HG02885 (cell line): ENCODE results near the gene TRUB2.
"Not testable (repeated sequence)": the region's sequence is repeated elsewhere in the genome, so short reads cannot be mapped to it uniquely, and the experiment has no call there.

ENCODE experiments used
- ATAC-seq: cut with Tn5 transposase; IDR thresholded peaks from one replicate; pipeline ENCODE4 v1.9.1; 2021; ENCODE audit warnings: mild to moderate bottlenecking; ENCODE audit not compliant: unreplicated experiment, poor library complexity

TRUB2 gene

DNA sequence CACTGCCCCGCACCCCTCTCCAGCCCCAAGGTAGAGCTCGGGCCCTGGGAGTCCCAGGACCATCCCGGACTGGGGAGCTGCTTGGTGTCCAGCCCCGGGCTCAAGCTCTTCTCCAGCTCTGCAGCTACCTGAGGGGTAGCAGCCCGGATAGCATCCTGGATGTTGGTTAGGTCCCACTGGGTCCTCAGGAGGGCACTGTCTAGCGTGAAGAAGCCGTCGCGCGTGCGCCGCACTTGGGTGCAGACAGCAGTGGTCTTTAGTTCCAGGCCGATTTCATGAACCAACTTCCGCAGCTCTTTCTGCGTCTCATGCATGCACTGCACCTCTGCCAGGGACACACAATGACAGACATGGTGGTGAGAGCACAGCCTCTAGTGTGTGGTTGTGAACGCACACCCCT lies 12.7 kb downstream of the TRUB2 start:
- ATAC-seq: no peak

DNA sequence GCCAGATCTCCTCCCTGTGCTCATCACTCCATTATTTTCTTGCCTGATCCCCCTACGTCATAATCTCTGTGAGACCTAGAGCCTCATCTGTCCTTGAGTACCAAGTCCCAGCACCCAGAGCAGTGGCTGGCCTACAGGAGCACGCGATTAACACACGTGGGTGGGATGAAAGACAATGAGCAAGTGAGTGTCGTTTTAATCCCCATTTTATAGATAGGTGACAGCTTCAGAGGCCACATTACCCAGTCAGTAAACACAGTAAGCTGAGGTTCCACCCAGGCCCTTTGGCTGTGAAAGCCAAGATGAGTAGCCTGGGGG lies 17.3 kb downstream of the TRUB2 start:
- no peak for ATAC-seq

DNA sequence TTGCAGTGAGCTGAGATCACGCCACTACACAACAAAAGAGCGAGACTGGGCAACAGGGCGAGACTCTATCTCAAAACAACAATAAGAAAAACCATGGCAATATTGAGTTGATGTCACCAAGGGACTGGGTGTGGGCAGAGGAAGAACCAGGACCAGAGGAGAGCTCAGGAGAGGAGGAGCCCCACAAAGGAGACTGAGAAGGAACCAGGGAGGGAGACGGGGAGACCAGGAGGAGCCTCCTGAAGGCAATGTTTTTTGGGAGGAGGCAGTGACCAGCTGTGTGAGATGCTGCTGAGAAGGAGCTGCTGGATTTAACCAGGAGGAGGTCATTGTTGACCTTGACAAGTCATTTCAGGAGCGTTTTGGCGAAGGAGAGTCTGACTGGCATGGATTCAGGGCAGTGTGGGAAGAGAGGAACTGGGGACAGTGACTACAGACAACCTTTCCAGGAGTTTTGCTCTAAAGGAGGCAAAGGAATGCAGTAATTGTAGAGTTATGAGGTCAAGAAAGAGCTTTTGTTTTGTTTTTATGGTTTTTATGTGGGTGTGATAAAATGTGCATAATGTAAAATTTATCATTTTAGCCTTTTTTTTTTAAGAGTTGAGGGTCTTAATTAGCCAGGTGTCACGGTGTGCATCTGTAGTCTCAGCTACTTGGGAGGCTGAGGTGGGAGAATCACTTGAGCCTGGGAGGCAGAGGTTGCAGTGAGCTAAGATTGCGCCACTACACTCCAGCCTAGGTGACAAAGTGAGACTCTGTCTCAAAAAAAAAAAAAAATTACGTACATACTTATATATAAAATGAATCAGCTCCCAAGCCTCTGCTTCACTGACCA lies 17.9 kb downstream of the TRUB2 start:
- no peak for ATAC-seq

DNA sequence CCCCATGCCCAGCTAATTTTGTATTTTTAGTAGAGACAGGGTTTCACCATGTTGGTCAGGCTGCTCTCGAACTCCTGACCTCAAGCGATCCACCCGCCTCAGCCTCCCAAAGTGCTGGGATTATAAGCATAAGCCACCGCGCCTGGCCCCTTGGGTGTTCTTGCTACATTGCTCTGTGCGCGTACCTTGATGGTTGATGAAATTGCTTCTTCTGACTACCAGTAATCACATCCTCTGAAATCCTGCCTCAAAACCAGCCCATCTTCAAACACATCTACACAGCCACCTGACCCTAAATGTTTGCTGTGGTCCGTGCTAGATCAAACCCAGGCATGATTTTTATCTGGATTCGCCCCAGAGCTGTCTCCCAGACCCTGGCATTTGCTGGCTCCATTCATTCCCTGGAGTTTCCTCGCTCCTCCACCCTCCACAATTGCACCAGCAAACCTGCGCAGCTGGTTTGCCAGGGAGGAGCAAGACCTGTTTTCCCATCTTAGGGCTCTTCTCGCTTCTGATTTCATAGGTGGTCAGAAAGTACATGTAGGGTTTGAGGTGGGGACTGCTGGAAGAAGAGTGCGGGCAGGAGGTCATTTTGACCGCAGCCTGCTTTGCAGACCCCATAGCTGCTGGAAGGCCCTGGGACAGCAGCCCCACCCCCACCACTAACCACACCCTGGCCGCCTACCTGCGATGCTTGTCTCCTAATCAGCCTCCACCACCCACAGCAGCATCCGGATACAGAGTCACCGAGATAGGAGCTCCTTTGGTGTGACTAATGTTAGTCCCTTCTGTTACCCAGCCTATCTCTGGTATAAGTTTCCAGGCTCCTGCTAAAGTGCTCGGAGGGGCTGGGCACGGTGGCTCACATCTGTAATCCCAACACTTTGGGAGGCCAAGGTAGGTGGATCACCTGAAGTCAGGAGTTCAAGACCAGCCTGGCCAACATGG lies 23.4 kb downstream of the TRUB2 start:
- no peak for ATAC-seq

DNA sequence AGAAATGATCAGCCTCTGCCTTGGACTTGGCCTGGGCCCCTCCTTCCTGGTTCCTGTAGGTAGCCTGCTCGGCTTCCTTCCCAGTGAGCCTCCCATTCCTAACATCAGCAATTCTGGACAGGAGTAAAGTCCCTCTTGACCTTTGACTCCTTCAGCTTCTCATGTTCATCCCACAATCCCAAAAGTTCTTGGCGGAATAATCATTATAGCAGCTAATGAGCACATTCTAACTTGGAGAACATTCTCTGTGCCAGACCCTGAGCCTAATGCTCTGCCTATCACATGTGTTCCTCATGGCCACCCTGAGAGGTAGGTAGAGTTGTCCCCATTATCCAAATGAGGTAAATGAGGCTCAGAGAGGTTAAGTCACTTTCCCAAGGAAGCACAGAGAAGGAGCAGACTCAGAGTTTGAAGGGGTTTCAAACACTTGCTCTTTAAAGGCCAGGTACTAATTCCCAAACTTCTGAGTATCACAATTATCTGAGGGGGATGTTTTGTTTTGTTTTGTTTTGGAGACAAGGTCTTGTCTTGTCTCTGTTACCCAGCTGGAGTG lies 24.9 kb downstream of the TRUB2 start:
- ATAC-seq: no peak

DNA sequence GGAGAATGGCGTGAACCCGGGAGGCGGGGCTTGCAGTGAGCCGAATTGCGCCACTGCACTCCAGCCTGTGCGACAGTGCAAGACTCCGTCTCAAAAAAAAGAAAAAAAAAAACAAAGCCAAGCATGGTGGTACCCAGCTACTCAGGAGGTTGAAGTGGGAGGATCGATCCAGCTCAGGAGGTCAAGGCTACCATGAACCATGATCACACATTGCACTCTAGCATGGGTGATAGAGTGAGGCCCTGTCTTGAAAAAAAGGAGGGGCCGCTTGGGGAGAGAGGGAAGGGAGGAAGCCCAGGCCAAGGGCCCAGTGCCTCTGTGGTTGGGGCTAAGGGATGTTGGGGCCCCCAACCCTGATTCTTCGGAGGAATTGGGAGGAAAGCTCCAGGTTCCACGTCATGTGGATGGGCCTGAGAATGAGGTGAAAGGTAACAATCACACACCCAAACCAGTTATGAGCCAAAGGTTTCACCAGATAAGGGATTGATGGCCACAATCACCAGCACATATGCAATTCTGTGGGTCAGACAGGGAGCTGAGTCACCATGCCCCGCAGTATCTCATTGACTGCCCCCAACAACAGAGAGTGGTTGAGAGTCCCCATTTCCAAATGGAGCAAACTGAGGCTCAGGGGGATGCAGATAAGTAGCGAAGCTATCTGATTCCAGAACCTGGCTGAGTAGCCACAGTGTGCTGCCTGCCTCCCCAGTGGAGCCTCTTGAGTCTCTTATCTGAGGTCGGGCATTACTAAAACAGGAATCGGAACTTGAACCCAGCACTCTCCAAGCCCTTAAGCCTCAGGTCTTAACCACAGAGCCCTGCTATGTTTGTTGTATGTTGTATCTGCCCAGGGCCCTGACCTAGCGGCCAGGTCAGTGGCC lies 25.7 kb downstream of the TRUB2 start:
- ATAC-seq: no peak

DNA sequence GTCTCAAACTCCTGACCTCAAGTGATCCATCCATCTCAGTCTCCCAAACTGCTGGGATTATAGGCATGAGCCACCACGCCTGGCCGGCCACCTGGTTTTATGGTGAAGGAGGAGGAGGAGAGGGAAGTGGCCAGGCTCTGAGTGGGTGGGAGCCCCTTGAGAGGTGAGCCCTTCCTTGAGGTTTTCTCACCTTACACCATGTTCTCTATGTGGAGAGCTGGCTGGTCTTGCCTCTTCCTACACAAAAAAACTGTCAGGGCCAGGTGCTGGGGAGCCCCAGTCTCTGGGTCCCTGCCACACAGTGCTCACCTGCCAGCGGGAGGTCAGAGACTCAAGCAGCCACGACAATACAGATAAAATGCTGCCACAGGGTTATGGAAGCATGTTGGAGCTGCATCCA lies 28.1 kb downstream of the TRUB2 start:
- no peak for ATAC-seq

DNA sequence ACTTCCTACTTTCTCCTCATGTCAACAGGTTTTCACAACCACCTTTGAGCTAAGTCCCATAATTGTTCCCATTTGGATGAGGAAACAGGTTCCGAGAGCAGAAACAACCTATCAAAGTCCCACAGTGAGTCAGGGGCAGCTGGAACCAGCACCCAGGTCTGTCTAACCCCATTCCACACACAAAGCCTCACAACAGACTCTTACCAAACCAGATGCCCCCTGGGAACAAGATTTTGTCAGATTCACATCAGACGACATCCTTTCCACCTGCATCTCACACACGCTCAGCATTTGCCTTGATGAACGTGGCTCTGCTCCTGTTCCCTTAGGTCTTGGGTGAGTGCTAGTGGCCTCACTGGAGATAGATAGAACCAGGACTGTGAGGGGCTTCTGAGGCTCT lies 29.2 kb downstream of the TRUB2 start:
- ATAC-seq: no peak

DNA sequence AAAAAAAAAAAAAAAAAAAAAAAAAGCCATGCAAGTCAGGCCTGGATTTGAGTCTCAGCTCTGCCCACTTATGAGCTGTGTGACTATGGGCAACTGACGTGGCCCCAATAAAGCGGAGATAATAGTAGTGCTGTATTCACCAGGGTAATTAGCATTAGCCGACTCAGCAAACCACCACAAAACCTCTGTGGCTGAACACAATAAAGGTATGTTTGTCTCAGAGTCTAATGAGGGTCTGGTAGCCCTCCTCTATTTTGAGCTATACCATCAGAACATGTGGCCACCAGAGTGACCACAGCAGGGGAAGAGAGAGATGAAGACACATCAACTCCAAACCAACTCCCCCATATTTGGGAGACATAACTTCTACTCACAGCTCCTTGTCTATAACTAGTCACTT lies 30.2 kb downstream of the TRUB2 start:
- no peak for ATAC-seq

DNA sequence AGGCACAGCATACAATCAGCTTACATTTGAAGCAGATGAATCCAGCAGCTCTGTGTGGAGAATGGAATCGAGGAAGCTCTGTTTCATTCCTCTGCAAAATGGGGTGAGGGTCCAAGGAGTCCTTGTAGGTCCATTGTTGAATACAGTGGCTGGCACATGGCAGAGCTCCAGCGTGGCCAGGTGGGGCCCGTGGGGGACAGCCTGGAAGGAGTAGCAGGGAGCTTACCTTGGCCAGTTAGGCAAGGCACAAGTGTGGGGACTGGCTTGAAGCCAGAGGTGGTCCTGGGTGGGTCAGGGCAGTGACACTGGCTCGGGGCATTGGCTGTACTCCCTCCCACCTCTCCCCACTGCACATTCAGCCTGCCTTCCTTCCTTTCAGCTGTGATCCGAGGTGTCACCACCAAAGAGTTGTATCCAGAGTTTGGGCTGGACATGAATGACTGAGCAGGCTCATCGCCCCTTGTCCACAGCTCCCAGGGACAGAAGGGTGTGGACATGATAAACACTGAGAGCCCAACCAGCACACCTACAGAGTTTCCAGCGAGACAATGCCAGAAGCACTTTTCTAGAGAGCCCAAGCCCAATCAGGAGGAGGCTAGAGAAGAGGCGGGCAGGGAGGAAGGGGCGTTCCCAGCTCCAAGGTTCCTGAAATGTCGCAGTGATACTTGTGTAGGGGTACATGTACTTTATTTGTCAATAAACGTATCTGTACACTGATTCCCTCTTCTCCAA lies 33.8 kb downstream of the TRUB2 start:
- no peak for ATAC-seq

DNA sequence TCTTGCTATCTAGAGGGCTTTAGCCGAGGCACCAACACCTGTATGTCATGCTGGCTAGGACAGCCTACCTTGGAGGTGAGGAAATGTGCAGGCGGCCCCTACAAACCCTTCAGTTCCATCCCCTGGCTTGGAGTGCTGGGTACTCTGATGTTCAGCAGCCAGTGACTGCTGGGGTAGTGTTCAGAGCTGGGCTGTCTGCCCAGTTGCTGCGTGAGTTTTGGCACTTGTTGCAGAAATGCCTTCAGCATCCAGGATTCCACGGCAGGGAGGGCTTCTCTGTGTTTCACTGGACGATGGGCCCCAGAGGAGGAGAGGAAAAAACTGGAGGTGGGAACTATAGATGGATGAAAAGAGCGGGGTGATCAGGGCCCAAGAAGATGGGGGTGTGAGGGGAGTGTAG lies 35.8 kb downstream of the TRUB2 start:
- ATAC-seq: no peak

DNA sequence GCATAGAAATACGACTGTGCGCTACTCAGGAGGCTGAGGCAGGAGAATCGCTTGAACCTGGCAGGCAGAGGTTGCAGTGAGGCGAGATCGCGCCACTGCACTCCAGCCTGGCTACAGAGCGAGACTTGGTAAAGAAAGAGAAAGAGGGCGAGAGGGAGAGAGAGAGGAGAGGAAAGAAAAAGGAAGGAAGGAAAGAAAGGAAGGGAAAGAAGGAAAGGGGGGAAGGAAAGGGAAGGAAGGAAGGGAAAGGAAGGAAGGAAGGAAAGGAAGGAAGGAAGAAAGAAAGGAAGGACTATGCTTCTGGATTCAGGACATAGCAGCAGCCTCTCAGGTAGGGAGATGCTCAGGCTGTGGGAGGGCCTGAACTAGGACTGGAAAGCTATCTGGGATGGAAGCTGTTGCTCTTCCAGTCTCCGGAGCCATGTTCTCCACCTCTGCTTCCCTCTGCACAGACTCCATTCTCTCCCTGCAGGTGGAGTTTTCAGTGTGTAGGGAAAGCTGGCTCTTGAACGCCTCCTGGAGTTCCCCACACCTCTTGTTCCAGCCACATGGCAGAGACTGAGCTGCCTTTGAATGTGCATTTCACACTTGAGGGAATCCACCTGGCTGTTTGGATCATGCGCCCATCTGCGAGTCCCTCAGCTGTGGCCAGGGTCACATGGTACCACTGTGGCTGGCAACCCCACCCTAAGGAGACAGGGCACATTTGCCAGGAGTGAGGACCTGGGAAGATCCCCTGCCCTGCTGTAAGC lies 37.0 kb downstream of the TRUB2 start:
- ATAC-seq: no peak

DNA sequence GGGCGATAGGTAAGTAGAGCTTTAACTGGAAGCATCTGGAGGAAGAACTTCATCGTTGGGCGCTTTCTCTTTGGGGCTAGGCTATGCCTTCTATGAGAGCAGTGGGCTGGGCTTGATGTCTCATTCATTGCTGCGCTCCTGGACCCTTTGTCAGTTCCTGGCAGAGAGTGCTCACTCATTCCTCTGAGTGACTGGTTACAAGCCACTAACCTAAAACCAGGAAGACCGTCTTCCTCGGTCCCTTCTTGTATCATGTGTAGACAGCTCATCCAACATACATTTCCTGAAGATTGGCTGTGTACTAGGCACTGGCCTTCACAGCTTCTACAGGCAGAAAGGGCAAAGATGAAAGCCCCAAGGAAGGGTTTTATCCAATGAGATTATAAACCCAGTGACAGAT lies 39.7 kb downstream of the TRUB2 start:
- ATAC-seq: no peak

DNA sequence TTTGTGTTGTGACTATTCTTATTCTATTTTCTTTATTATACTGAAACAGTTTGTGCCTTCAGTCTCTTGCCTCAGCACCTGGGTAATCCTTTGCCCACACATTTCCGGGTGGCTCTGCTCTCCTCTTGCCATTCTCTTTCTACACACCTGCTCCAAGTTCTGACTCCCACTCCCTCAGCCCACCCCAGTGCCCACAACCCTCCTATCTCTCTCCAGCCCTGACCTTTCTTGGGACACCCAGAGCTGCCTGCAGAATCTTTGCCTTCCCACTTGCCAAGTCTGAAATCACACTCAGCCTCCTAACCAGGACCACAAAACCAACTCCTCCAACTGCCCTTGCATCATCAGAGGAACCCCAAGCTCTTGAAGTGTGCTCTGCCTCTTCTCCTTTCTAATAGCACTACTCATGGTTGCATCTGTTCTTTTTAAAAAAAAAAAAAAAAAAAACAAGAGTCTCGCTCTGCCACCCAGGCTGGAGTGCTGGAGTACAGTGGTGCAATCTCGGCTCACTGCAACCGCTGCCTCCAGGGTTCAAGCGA lies 42.1 kb downstream of the TRUB2 start:
- no peak for ATAC-seq

DNA sequence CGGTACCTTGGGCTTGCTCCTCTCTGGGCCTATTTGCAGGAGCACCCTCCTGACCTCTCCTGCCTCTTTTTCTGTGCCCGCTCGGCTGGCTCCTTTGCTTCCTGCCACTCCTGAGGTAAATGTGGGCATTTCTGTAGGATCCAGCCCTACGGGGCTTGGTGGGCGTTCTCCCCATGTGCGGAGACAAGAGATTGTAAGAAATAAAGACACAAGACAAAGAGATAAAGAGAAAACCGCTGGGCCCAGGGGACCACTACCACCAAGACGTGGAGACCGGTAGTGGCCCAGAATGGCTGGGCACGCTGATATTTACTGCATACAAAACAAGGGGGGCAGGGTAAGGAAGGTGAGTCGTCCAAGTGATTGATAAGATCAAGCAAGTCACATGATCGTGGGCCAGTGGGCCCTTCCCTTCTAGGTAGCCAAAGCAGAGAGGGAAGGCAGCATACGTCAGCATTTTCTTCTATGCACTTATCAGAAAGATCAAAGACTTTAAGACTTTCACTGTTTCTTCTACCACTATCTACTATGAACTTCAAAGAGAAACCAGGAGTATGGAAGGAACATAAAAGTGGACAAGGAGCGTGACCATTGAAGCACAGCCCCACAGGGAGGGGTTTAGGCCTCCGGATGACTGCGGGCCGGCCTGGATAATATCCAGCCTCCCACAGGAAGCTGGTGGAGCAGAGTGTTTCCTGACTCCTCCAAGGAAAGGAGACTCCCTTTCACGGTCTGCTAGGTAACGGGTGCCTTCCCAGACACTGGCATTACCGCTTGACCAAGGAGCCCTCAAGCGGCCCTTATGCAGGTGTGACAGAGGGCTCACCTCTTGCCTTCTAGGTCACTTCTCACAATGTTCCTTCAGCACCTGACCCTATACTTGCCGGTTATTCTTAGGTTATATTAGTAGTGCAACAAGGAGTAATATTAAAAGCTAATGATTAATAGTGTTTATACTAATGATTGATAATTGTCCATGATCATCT lies 42.9 kb downstream of the TRUB2 start:
- not testable (repeated sequence) for ATAC-seq

DNA sequence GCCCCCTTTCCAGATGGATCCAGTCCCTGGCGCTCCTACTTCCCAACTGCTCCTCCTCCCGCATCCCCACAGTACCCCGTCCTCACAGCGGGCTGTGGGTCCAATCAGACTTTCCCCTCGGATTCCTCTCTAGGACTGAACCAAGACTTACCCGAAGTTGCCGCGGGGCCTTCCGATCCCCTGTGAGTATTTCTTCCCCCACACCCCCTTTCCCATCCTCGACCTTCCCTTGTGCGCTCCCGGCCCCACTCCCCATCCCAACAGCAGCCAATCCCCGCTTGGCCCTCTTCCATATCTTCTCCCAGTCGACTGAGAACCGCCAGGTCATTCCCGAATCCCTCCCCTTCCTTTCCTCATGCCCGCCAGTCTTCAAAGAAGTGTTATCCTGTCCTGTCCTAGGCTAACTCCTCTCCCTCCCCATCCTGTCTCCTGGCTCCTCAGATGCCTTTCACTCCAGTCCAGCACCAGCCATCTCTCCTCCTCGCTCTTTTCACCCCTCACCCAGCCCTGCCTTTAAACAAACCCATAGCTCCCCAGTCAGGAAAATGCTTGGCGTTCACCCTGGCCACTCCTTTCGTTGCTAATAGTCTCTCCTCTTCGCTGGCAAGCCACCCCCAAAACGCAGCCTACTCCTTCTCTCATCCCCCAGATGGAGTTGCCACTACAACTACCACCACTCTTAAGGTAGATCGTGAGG lies 45.5 kb downstream of the TRUB2 start:
- ATAC-seq: no peak

DNA sequence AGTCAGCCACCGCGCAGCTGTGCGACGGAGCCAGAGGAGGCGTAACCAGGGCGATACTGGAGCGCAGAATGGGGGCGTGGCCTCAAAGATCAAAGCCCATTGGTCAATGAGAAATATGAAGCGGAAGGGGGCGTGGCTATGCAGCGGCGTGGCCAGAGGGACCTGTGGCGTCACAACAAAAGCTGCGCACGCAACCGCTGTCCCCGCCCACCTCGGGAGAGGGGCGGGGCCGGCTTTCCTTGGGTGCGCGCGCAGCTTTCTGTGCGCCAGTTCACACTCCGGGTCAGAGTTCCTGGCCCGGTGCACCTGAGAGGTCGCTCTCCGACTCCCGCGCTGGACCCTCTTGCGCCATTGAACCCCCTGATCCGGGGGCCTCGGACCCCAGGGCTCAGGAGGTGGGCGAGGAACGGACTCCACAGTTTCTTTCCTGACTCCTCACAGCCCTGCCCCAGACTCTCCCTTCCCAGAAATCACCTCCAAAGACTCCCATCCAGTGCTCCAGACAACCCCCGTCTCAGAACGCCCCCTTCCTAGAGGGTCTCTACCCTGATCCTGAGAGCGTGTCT lies 46.2 kb downstream of the TRUB2 start, which contains the start of gene SWI5:
TSS of gene SWI5 (plus strand) at position 269 of the 566 bp plus-strand sequence.
- ATAC-seq: peak; percentile 97
